Measurements from ENCODE around the gene METTL27.
"Not testable (repeated sequence)": the region's sequence is repeated elsewhere in the genome, so short reads cannot be mapped to it uniquely, and the experiment has no call there.

Gene METTL27

GRCh38 chr7:73817121-73817520 lies 25.2 kb downstream of the METTL27 start:
- DNase-seq: no peak

- no peak for DNase-seq
These were observed 26.9 kb downstream of the METTL27 start for GRCh38 chr7:73815436-73815835.

DNA sequence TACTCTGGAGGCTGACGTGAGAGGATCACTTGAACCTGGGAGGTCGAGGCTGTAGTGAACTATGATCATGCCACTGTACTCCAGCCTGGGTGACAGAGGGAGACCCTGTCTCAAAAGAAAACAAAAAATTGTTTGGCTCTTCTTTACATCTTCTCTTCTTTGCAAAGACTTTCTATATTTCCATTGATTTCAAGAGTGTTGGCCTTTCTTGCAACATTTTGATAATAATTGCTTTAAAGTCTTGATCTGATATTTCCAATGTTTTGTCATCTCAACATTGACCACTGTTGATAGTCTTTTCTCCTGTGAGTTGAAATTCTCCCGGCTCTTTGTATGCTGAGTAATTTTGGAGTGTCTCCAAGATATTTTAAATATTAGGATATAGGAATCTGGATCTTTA lies 29.3 kb downstream of the METTL27 start:
- no peak for DNase-seq

DNA sequence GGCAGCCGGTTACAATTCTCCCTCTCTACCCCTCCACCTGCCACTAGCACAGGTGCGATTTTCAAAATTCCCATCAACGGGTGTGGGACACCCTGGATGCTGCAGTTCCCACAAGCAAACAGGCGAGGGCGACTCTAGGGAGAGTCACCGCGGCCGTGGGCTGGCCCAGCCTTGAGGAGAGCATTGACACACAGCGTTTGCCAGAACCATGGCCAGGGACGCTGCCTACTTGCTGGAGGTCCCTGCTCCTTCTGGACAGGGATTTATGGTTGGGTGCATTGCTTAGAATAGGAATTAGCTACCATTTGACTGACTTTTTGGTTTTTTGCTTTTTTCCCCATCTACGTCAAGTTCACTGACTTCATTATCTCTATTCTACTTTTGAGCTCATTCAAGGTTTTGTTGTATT lies 30.6 kb downstream of the METTL27 start:
- DNase-seq: peak; percentile 65 to 78

DNA sequence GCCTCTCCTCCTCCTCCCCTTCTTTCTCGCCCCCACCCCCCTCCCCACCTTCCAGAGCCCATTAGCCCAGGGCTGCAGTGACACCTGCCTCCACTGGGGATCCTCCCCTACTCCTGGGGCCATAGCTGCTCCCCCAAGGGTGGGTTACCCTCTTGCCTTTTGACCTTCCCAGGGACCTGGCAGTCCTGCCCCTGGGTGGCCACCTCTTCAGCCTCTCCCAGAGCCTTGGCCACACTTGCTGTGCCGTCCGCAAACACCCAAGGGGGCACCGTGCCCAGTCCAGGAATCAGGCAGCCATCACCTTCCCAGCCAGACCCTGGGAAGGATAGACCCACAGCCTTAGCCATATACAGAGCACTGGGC lies 31.3 kb downstream of the METTL27 start:
- DNase-seq: no peak

DNA sequence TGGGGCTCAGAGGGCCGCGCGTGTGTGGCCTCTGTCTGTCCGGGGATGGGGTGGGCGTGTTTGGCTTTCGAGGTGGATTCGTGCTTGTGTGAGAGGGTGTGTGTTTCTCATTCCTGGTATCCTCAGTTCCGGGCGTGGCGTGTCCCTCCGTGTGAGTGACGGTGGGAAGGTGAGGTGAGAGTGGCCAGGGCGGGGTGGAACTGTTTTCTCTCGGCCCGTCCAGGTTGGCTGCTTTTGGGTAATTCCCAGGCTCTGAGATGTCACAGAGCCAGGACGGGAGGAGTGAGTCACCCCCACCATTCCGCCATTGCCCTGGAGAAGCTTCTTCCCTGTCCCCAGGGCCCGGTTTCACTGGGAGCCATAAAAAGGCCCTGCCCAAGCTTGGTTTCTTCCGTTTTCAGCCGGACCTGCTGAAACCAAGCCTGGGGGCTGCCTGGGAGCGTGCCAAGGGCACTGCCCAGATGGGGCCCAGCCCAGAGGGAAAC lies 32.8 kb downstream of the METTL27 start:
- no peak for DNase-seq

DNA sequence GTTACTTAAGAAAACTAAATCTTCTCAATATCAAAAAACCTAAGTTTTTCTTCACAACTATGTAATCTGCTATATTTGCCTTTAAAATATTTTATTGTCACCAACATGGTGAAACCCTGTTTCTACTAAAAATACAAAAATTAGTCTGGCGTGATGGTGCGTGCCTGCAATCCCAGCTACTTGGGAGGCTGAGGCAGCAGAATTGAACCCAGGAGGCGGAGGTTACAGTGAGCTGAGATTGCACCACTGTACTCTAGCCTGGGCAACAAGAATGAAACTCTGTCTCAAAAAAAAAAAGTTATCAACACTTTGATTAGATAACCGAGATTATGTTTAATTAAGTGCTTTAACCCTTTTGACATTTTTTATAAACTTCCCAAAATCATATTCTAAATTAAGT lies 39.9 kb downstream of the METTL27 start:
- DNase-seq: no peak

DNA sequence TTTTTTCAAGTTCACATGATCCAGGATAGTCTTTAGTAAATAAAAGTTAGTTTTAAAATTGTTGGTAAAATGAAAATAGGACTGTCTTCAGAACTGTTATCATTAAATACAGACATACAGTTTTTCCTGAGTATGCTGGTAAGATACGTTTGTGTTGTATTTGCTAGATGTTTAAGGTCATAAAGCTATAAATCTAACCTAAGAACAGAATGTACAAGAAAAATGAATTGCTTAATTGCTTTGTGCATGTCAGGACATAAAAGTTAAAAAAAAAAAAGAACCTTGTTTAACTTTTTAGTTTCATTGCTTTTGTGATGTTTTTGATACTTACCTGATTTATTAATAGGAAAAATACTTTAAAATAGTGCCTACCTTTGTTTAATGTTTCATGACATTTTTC lies 40.7 kb downstream of the METTL27 start:
- no peak for DNase-seq

DNA sequence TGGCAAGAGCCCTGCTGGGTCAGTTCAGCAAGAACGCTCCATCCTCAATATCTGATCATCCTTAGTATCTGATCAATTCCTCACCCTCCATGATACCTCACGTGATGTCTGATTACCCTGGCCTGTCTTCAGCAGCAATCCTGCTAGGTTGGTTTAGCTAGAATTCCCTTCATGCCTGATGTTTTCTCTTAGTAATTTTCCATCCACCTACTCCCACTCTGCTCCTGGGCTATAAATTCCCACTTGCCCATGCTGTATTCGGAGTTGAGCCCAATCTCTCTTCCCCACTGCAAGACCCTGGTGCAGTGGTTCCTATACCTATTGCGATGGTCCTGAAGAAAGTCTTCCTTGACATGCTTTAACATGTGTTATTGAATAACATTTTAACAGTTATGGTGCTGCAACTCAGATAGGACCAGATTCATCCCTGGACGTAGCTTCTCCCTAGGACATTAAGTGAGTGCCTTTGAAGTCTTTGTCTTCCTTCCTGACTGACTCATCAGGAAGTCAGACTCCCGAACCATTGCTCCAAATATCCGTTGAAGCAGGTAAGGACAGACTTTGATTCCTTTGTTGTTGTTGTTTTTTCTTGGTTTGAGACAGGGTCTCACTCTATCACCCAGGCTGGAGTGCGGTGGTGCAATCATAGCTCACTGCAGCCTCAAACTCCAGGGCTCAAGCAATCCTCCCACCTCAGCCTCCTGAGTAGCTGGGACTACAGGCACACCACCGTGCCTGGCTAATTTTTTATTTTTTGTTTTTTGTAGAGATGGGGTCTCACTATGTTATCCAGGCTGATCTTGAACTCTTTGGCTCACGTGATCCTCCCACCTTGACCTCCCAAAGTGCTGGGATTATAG lies 42.8 kb downstream of the METTL27 start:
- no peak for DNase-seq

DNA sequence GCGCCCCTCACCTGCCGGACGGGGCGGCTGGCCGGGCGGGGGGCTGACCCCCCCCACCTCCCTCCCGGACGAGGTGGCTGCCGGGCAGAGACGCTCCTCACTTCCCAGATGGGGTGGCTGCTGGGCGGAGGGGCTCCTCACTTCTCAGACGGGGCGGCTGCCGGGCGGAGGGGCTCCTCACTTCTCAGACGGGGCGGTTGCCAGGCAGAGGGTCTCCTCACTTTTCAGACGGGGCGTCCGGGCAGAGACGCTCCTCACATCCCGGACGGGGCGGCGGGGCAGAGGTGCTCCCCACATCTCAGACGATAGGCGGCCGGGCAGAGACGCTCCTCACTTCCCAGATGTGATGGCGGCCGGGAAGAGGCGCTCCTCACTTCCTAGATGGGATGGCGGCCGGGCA lies 45.1 kb downstream of the METTL27 start:
- DNase-seq: not testable (repeated sequence)

GRCh38 chr7:73796656-73797055 lies 45.7 kb downstream of the METTL27 start:
- not testable (repeated sequence) for DNase-seq

GRCh38 chr7:73795188-73795587 lies 47.1 kb downstream of the METTL27 start:
- not testable (repeated sequence) for DNase-seq

- not testable (repeated sequence) for DNase-seq
These were observed 51.1 kb downstream of the METTL27 start for GRCh38 chr7:73791170-73791690.

DNA sequence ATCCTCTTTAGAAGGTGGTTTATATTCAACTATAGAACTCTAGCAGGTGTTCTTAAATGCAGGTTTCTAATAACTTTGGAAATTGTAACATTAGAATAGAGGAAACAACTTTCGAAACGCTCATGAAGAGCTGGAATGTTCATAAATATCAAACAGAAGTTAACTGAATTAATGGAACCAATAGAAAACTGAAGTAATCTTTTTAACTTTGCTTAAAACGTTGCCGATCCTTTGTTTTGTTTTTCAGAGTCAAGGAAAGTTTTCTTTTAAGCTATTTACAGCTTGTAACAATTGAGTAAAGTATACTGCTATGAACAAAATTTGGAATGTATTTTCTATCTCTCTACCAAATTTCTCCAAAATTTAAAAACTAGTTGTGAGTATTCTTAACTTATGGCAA lies 53.3 kb downstream of the METTL27 start:
- no peak for DNase-seq

GRCh38 chr7:73787786-73788048 lies 54.6 kb downstream of the METTL27 start:
- DNase-seq: not testable (repeated sequence)

- no peak for DNase-seq
These were observed 55.7 kb downstream of the METTL27 start for GRCh38 chr7:73786588-73786987.

Data from inflammatory macrophage (primary cell).